K562 (cell line): ENCODE measurements around the gene TMEFF2. TPM values are rescaled to one million over a fixed set of nuclear protein-coding genes. Genes with fewer than 3 reads are reported as not detected.

Experiments used
- ATAC-seq: fragments of 200-7000 bp; cut with Tn5 transposase; 3 replicates; pipeline ENCODE4 v1.9.1; 2020; ENCODE audit warnings: moderate library complexity
- BruUV-seq: library from RNA; stranded (reverse); fragments of 400-500 nt; replicated peaks from 2 replicates; lab custom pipeline; 2021; lab: Mats Ljungman, UMichigan
- CTCF ChIA-PET: fragments of 300-600 bp; formaldehyde crosslinking; extraction: SDS; loops from one replicate; lab custom pipeline; 2021; ENCODE audit warnings: low intra/inter-chr PET ratio; lab: Yijun Ruan, JAX
- POLR2A ChIA-PET: fragments of 300-600, 350-650 bp; sonication (Branson Sonifier 250); formaldehyde crosslinking; extraction: SDS; loops from one replicate; lab custom pipeline; 2021; ENCODE audit warnings: antibody characterized with exemption, inconsistent platforms; lab: Yijun Ruan, JAX
- DNase-seq, 4 experiments: peaks; one replicate each; pipeline versions ENCODE4 v3.0.0 to v3.0.0-alpha.2; 2011 to 2018; ENCODE audit warnings: low spot score in 3 of 4, mixed read lengths in 3 of 4; ENCODE audit errors: extremely low read depth in 1 of 4
- FAIRE-seq: peaks from 2 replicates; lab custom pipeline; 2011; peaks lifted over from hg19 to GRCh38; lab: Jason Lieb, UNC
- H2AFZ ChIP-seq: 2 replicates; pipeline ENCODE4 v1.6.0; 2011; ENCODE audit warnings: low read depth, low read length, control low read depth, inconsistent platforms
- H3K27ac ChIP-seq: fragments of 200-600 bp; 3 replicates; pipeline ENCODE4 v1.8.0; 2011; ENCODE audit warnings: low read depth, mild to moderate bottlenecking, control low read depth, inconsistent platforms, low read length, moderate library complexity, mixed read lengths; ENCODE audit errors: extremely low read depth
- H3K27me3 ChIP-seq, 2 experiments: fragments of 300-600 bp in 1 of 2; 2 replicates in 1 of 2; 3 replicates in 1 of 2; pipeline versions ENCODE4 v1.6.0 to v1.8.0; 2011; ENCODE audit warnings: inconsistent platforms in 2 of 2, low read length in 2 of 2, mild to moderate bottlenecking in 1 of 2, mixed read lengths in 1 of 2, moderate library complexity in 1 of 2; ENCODE audit not compliant: control insufficient read depth in 2 of 2, insufficient read depth in 2 of 2
- H3K36me3 ChIP-seq: fragments of 300-600 bp; 3 replicates; pipeline ENCODE4 v1.8.0; 2011; ENCODE audit warnings: mild to moderate bottlenecking, low read length, inconsistent platforms; ENCODE audit not compliant: control insufficient read depth, insufficient read depth
- H3K4me1 ChIP-seq, 2 experiments: fragments of 200-600 bp in 1 of 2; replicated peaks in 1 of 2; 2 replicates in 1 of 2; 3 replicates in 1 of 2; pipeline versions ENCODE4 v1.5.1 to v1.8.0; 2011; ENCODE audit warnings: inconsistent platforms in 2 of 2, low read length in 2 of 2, mild to moderate bottlenecking in 1 of 2, mixed read lengths in 1 of 2, moderate library complexity in 1 of 2; ENCODE audit not compliant: control insufficient read depth in 2 of 2, insufficient read depth in 2 of 2
- H3K4me2 ChIP-seq: 2 replicates; pipeline ENCODE4 v1.6.1; 2011; ENCODE audit warnings: low read length, control low read depth, inconsistent platforms, mixed read lengths; ENCODE audit not compliant: insufficient read depth
- H3K4me3 ChIP-seq: fragments of 200-600 bp; sonication (generic), shearing (Covaris generic); 2 replicates; pipeline ENCODE4 v1.5.1; 2016; ENCODE audit warnings: control low read depth, inconsistent platforms
- H3K79me2 ChIP-seq: fragments of 200-600 bp; 3 replicates; pipeline ENCODE4 v1.8.0; 2011; ENCODE audit warnings: low read length, inconsistent platforms; ENCODE audit not compliant: control insufficient read depth, insufficient read depth
- H3K9ac ChIP-seq, 2 experiments: 2 replicates each; pipeline versions ENCODE4 v1.6.0 to v1.6.1; 2011; ENCODE audit warnings: low read depth in 2 of 2, low read length in 2 of 2, control low read depth in 1 of 2, inconsistent platforms in 1 of 2, mild to moderate bottlenecking in 1 of 2, mixed read lengths in 1 of 2; ENCODE audit not compliant: insufficient read depth in 1 of 2
- H3K9me1 ChIP-seq: one replicate; pipeline ENCODE4 v1.6.0; 2011; ENCODE audit warnings: inconsistent platforms, mild to moderate bottlenecking, low read length, moderate library complexity; ENCODE audit not compliant: control insufficient read depth, insufficient read depth
- H3K9me3 ChIP-seq: replicated peaks from 2 replicates; pipeline ENCODE4 v1.5.1; 2011; ENCODE audit warnings: low read depth, low read length, inconsistent platforms; ENCODE audit not compliant: control insufficient read depth, insufficient read depth
- H4K20me1 ChIP-seq: replicated peaks from 2 replicates; pipeline ENCODE4 v1.6.1; 2011; ENCODE audit warnings: low read length, inconsistent platforms, mixed read lengths; ENCODE audit not compliant: control insufficient read depth, insufficient read depth
- CCAR2 ChIP-seq: fragments of 200-400 bp; formaldehyde crosslinking; IDR thresholded peaks from 2 replicates; pipeline ENCODE4 v1.6.1; 2017; ENCODE audit warnings: mild to moderate bottlenecking, low read depth, low read length
- CXXC5 ChIP-seq: fragments of 250-450 bp; sonication (Bioruptor Pico); IDR thresholded peaks from 2 replicates; pipeline ENCODE4 v1.8.0; 2022; ENCODE audit warnings: inconsistent platforms, mild to moderate bottlenecking, moderate library complexity
- FOXA3 ChIP-seq, 2 experiments: fragments of 450-650 bp in 1 of 2; sonication (generic) in 1 of 2; formaldehyde crosslinking; IDR thresholded peaks in 1 of 2; conservative IDR thresholded peaks in 1 of 2; 2 replicates each; pipeline versions ENCODE4 v1.4.0 to v1.8.0; 2020 to 2022; ENCODE audit warnings: mild to moderate bottlenecking in 2 of 2, missing genetic modification reagents in 1 of 2
- KAT2B ChIP-seq: IDR thresholded peaks from one replicate; pipeline ENCODE4 v1.6.1; 2012; ENCODE audit warnings: low read depth, mild to moderate bottlenecking, control low read depth, inconsistent platforms, low read length, moderate library complexity
- ZNF584 ChIP-seq: fragments of 200-800 bp; sonication (Bioruptor generic); IDR thresholded peaks from 2 replicates; pipeline ENCODE4 v1.6.1; 2016; ENCODE audit warnings: low read depth, mild to moderate bottlenecking, missing genetic modification characterization, missing compliant biosample characterization
- WGBS: fragments of 100-300 bp; shearing (Covaris generic); methylation state at CpG from one replicate; pipeline ENCODE4 v1.1.6; 2016; ENCODE audit warnings: low coverage, mixed read lengths; ENCODE audit not compliant: insufficient coverage; ENCODE audit errors: missing lambda C conversion rate; 5-methylcytosine and 5-hydroxymethylcytosine counted together
- in situ Hi-C: fragments of 300-500 bp; cut with MboI; formaldehyde crosslinking; loops from 4 replicates; pipeline ENCODE4 v1.15.0; 2018; ENCODE audit warnings: inconsistent platforms, mixed read lengths
- intact Hi-C: fragments of 100-400 bp; cut with micrococcal nuclease; formaldehyde crosslinking; loops from 2 replicates; pipeline ENCODE4 v1.14.2; 2022
- polyA plus RNA-seq, 8 experiments: library from polyadenylated mRNA; depleted of rRNA in 4 of 8; stranded (reverse) in 5 of 8; unstranded in 3 of 8; fragments of >200 nt; fragmentation: Nextera tagmentation in 2 of 8; fragmentation: Illumina TruSeq in 1 of 8; extraction: Ambion mirVana in 2 of 8; extraction: Trizol in 1 of 8; gene quantifications; 2 replicates each; pipeline versions ENCODE4 v1.2.1 to v1.2.3, GENCODE V29; 2011 to 2014; ENCODE audit warnings: inconsistent platforms in 1 of 8, missing spikeins in 1 of 8
- total RNA-seq, 7 experiments: library from RNA; depleted of rRNA in 6 of 7; stranded (reverse); fragments of >200 nt in 6 of 7; fragmentation: Illumina TruSeq in 2 of 7; extraction: Trizol in 2 of 7; gene quantifications; 2 replicates each; pipeline versions ENCODE4 v1.2.1 to v1.2.3, GENCODE V29; 2011 to 2021; ENCODE audit warnings: low replicate concordance in 1 of 7
- TF ChIP-seq, protein P1 (sequence below): sonication (generic); formaldehyde crosslinking; IDR thresholded peaks from 2 replicates; pipeline ENCODE4 v1.8.0; 2022; ENCODE audit warnings: missing genetic modification reagents, mild to moderate bottlenecking, moderate library complexity, borderline replicate concordance
- TF ChIP-seq, protein P2 (sequence below), 2 experiments: fragments of 450-650 bp in 1 of 2; IDR thresholded peaks; 2 replicates each; pipeline ENCODE4 v1.6.1; 2011 to 2017; ENCODE audit warnings: low read depth in 2 of 2, antibody characterized with exemption in 1 of 2, borderline replicate concordance in 1 of 2, low read length in 1 of 2, mild to moderate bottlenecking in 1 of 2, mixed read lengths in 1 of 2; ENCODE audit not compliant: control insufficient read depth in 1 of 2
- TF ChIP-seq, protein P3 (sequence below): sonication (generic); formaldehyde crosslinking; IDR thresholded peaks from 2 replicates; pipeline ENCODE4 v1.8.0; 2023; ENCODE audit warnings: mild to moderate bottlenecking, missing genetic modification reagents

Gene TMEFF2
- total and polyA plus RNA-seq, 9 of the 15 experiments (the other 6 are each of a cell fraction or from before 2014, with no cell fraction given) = 1.4 TPM; not detected in 8

DNA sequence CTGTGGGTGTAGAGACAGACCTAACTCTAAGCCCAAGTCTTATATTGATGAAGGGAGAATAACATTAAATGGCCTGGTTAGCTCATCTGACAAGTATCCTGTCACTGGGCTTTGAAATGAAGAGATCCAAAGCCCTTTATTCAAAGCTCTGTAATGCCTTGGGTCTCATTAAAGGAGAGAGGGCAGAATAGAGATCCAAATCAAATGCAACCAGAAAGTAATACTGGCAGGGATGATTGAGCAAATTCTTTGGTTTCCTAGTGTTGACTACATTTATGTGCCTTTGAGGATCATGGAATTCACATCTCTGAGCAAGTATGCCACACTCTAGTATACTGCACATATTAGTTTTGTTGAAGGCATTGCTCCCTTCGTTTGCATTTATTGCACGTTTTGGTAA lies 200.0 kb downstream of the TMEFF2 start:
- no TSS peak for BruUV-seq
- H3K4me3 ChIP-seq = no peak overlapping the region
- no peak overlapping the region for H3K27ac ChIP-seq
- H3K4me1 ChIP-seq = peaks cover 0 to 5% of the 10 kb centered on the region in 2 experiments; a peak in 2 of 5 replicates
- H3K36me3 ChIP-seq = no peaks in the 10 kb centered on the region
- no peak for FAIRE-seq
- H3K79me2 ChIP-seq = no peaks in the 10 kb centered on the region
- ATAC-seq = peak; percentile 58
- ChIA-PET POLR2A (no interaction called here), CTCF (no interaction called here)
- TF ChIP-seq ZNF584 (CRISPR knock-in tag) (no peak), CXXC5 (no peak), KAT2B (no peak), CCAR2 (no peak), FOXA3 (CRISPR knock-in tag; conservative IDR thresholded peaks at IDR 0.05 in 1 of 2, IDR thresholded peaks at IDR 0.05 in 1 of 2) (no peak)
- TF ChIP-seq, protein P1, sequence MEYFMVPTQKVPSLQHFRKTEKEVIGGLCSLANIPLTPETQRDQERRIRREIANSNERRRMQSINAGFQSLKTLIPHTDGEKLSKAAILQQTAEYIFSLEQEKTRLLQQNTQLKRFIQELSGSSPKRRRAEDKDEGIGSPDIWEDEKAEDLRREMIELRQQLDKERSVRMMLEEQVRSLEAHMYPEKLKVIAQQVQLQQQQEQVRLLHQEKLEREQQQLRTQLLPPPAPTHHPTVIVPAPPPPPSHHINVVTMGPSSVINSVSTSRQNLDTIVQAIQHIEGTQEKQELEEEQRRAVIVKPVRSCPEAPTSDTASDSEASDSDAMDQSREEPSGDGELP (CRISPR knock-in tag) = no peak
- TF ChIP-seq, protein P2, sequence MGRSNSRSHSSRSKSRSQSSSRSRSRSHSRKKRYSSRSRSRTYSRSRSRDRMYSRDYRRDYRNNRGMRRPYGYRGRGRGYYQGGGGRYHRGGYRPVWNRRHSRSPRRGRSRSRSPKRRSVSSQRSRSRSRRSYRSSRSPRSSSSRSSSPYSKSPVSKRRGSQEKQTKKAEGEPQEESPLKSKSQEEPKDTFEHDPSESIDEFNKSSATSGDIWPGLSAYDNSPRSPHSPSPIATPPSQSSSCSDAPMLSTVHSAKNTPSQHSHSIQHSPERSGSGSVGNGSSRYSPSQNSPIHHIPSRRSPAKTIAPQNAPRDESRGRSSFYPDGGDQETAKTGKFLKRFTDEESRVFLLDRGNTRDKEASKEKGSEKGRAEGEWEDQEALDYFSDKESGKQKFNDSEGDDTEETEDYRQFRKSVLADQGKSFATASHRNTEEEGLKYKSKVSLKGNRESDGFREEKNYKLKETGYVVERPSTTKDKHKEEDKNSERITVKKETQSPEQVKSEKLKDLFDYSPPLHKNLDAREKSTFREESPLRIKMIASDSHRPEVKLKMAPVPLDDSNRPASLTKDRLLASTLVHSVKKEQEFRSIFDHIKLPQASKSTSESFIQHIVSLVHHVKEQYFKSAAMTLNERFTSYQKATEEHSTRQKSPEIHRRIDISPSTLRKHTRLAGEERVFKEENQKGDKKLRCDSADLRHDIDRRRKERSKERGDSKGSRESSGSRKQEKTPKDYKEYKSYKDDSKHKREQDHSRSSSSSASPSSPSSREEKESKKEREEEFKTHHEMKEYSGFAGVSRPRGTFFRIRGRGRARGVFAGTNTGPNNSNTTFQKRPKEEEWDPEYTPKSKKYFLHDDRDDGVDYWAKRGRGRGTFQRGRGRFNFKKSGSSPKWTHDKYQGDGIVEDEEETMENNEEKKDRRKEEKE (IDR thresholded peaks at IDR 0.05; ENCODE audit: borderline replicate concordance in 1 of 2, control insufficient read depth in 1 of 2, low read depth in 2 of 2, low read length in 1 of 2) = no peak
- TF ChIP-seq, protein P3, sequence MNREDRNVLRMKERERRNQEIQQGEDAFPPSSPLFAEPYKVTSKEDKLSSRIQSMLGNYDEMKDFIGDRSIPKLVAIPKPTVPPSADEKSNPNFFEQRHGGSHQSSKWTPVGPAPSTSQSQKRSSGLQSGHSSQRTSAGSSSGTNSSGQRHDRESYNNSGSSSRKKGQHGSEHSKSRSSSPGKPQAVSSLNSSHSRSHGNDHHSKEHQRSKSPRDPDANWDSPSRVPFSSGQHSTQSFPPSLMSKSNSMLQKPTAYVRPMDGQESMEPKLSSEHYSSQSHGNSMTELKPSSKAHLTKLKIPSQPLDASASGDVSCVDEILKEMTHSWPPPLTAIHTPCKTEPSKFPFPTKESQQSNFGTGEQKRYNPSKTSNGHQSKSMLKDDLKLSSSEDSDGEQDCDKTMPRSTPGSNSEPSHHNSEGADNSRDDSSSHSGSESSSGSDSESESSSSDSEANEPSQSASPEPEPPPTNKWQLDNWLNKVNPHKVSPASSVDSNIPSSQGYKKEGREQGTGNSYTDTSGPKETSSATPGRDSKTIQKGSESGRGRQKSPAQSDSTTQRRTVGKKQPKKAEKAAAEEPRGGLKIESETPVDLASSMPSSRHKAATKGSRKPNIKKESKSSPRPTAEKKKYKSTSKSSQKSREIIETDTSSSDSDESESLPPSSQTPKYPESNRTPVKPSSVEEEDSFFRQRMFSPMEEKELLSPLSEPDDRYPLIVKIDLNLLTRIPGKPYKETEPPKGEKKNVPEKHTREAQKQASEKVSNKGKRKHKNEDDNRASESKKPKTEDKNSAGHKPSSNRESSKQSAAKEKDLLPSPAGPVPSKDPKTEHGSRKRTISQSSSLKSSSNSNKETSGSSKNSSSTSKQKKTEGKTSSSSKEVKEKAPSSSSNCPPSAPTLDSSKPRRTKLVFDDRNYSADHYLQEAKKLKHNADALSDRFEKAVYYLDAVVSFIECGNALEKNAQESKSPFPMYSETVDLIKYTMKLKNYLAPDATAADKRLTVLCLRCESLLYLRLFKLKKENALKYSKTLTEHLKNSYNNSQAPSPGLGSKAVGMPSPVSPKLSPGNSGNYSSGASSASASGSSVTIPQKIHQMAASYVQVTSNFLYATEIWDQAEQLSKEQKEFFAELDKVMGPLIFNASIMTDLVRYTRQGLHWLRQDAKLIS (CRISPR knock-in tag) = no peak
- H3K4me2 ChIP-seq = no peak overlapping the region
- H4K20me1 ChIP-seq = no peaks in the 10 kb centered on the region
- 37% methylated on average over 2 of the region's 2 CpGs for WGBS
- no peak overlapping the region for H3K9ac ChIP-seq
- DNase-seq = no peak
- in situ Hi-C loops (no loop called here), intact Hi-C loops (no loop called here)
- H3K9me3 ChIP-seq = no peaks in the 10 kb centered on the region
- H3K27me3 ChIP-seq = no peaks in the 10 kb centered on the region
- H3K9me1 ChIP-seq = no peaks in the 10 kb centered on the region
- no peak overlapping the region for H2AFZ ChIP-seq
